Erythroblast (primary cell): ENCODE results near the gene STXBP1.

Experiments used
- GATA1 ChIP-seq: IDR thresholded peaks from 2 replicates; pipeline ENCODE4 v1.6.1; 2011; ENCODE audit warnings: low read depth, mild to moderate bottlenecking, control low read depth, low read length, moderate library complexity
- POLR2A ChIP-seq: IDR thresholded peaks from 2 replicates; pipeline ENCODE4 v1.6.1; 2011; ENCODE audit warnings: mild to moderate bottlenecking, low read length

- no peak for TF ChIP-seq POLR2A
- no peak for TF ChIP-seq GATA1
Observed at GRCh38 chr9:127603226-127603625, 8.9 kb upstream of the STXBP1 start.
